GM21447 (cell line): ENCODE results near the gene CRHBP.
"Not testable (repeated sequence)": the region's sequence is repeated elsewhere in the genome, so short reads cannot be mapped to it uniquely, and the experiment has no call there.

Experiments
- ATAC-seq: cut with Tn5 transposase; IDR thresholded peaks from one replicate; pipeline ENCODE4 v1.9.1; 2021; ENCODE audit not compliant: unreplicated experiment

The CRHBP gene, protein sequence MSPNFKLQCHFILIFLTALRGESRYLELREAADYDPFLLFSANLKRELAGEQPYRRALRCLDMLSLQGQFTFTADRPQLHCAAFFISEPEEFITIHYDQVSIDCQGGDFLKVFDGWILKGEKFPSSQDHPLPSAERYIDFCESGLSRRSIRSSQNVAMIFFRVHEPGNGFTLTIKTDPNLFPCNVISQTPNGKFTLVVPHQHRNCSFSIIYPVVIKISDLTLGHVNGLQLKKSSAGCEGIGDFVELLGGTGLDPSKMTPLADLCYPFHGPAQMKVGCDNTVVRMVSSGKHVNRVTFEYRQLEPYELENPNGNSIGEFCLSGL

GRCh38 chr5:76952795-76953536 is at the start of gene CRHBP:
Gene CRHBP, plus strand, starts transcription at chr5:76953045. Its CDS starts 90 bp downstream, at chr5:76953135.
- ATAC-seq = no peak

DNA sequence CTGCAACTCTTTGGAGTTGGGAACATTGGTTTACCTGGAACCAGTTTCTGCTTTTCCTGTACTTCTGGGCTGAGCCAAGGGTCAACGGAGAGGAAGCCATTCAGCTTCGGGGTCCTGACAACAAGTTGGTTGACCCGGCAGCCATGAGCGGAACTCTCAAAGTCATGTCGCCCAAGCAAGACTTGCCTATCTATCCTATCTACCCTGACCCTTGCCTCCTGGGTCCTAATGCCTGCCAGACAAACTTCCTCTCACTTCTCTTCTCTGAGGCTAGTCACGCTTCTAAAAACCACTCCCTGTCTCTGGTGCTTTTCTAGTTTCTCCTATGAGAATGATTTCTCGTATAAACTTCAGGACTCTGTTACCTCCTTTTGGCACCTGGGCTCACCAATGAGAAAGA is 44.7 kb upstream of the CRHBP start:
- ATAC-seq = no peak

- ATAC-seq = not testable (repeated sequence)
Measured at GRCh38 chr5:76910344-76910933, 42.4 kb upstream of the CRHBP start.

- not testable (repeated sequence) for ATAC-seq
Measured at GRCh38 chr5:76914671-76915070, 38.2 kb upstream of the CRHBP start.

DNA sequence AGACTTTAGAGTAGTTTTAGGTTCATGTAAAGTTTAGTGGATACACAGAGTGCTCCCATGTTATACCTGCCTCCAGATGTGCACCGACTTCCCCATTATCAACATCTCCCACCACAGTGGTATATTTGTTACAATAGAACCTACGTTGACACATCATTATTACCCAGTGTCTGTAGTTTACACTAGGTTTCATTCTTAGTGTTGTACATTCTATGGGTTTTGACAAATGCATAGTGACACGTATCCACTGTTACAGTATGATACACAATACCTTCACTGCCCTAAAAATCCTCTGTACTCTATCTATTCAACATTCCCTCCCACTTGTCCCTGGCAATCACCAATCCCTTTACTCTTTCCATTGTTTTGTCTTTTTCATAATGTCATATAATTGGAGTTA is 34.3 kb upstream of the CRHBP start:
- no peak for ATAC-seq

DNA sequence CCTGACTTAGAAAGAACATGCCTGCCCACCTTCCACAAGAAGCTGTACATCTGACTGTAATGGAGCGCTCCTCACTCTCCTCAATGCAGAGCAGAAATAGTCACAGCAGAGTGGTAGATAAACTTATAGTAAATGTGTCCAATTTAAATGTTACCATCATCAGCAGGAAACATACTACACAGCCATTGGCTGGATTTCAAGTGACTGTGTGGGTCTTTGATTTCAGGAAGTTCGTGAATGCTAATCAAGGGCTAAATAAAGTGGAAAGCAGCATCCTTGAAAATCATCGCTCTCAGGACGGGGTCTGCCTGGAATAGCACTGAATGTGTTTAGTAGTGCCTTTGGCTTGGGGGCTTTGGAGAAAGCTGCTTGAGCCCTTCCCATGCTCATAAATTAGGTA is 32.4 kb upstream of the CRHBP start:
- no peak for ATAC-seq

DNA sequence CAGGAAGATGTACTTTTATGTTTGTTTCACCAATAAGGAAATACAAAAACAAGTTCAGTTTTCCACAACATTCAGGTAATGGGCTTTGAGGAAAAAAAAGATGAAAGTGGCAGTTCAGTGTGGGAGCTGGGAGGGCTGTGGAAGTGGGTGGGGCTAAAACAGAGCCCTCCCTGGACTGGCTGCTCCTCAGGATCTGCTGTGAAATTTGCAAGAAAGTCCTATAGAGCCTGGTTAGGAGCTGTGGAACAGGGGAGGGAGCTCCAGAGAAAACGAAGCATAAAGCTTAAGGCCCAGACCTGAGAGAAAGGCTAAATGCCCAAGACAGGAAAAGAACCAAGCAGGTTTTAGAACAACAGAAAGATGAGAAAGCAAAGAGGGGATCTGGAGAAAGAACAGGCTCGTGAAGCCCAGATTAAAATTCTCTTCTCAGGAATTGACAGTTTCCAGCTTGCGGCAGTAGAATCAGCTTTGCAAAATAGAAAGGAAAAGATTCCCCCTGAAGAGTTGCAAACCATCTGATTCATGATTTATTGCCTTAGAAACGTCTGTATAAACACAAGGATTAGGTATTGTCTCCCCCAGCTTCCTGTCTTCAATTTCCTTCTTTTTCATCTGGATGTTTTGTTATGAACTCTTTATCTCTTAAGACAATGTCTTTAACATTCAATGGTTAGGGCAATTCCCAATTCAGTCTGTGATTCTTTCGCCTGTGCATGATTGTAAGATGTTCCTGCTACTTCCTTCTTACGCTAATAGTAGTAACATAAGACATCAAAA is 26.3 kb upstream of the CRHBP start:
- no peak for ATAC-seq

DNA sequence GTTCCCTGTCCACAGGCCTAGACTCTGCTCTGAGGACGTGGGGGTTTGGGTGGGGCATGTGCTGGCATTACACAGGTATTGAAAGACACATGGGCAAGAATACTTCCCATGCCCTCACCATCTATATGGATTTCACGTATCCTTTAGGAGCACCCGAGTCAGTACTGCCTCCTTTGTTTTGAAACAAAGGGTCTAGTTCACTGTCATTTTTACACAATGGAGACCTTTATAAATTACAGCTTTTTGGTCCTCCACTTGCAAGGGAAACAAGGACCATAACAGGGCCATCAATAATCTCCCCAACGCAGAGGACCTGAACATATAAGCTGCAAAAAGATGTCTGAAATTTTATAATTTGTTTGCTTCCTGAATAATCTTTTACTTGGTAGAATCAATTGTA is 24.9 kb upstream of the CRHBP start:
- ATAC-seq = no peak

GRCh38 chr5:76930083-76930482 is 22.8 kb upstream of the CRHBP start:
- ATAC-seq = no peak

- ATAC-seq = no peak
Measured at GRCh38 chr5:76938177-76938576, 14.7 kb upstream of the CRHBP start.

DNA sequence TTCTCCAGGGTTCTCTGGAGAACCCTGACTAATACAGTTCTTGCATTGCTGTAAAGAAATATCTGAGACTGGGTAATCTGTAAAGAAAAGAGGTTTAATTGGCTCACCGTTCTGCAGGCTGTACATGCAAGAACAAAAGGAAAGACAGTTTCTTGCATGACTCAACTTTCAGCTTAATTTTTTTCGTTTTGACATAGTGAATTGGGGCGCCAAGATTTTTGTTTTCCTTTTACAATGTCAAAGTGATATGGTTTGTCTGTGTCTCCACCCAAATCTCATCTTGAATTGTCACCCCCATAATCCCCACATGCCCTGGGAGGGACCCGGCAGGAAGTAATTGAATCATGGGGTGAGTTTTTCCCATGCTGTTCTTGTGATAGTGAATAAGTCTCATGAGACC is 11.8 kb upstream of the CRHBP start:
- no peak for ATAC-seq

GRCh38 chr5:76941442-76941841 is 11.4 kb upstream of the CRHBP start:
- no peak for ATAC-seq

GRCh38 chr5:76942581-76942980 is 10.3 kb upstream of the CRHBP start:
- no peak for ATAC-seq

DNA sequence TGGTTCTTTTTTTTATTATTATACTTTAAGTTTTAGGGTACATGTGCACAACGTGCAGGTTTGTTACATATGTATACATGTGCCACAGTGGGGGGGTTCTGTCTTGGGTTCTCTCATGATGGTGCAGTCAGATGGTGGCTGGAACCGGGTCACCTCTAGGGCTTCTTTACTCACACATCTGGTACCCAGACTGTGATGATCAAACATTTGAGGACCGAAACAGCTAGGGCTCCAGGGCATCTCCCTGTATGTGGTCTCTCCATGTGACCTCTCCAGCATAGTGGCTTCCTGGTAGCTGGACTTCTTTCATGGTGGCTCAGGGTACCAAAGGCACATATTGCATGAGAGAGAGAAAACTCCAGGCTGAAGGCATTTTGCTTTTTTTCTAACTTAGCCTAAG is 9.8 kb upstream of the CRHBP start:
- ATAC-seq = no peak

- ATAC-seq = no peak
Measured at GRCh38 chr5:76944638-76945037, 8.2 kb upstream of the CRHBP start.

DNA sequence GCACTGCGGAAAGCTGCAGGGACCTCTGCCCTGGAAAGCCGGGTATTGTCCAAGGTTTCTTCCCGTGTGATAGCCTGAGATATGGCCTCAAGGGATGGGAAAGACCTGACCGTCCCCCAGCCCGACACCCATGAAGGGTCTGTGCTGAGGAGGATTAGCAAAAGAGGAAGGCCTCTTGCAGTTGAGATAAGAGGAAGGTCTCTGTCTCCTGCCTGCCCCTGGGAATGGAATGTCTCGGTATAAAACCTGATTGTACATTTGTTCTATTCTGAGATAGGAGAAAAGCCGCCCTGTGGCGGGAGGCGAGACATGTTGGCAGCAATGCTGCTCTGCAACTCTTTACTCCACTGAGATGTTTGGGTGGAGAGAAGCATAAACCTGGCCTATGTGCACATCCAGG is 7.6 kb upstream of the CRHBP start:
- not testable (repeated sequence) for ATAC-seq

DNA sequence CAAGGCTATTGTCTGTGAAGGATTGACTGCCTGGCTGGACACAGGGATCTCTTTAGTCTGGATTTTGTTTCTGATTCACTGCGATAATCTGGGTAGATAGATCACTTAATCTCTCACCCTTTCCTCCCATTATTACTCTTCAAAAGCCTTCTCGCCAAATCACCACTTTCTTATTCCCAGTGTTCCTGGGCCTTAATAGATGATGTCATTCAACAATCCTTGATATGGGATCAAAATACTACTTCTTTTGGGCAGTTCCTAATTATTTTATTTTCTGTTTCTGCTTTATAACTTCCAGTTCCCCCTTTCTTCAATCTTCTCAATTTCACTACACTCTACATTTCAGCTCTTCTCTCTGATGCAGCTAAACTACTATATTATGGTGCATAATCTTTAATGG is 6.8 kb upstream of the CRHBP start:
- no peak for ATAC-seq

- ATAC-seq = no peak
Measured at GRCh38 chr5:76947082-76947503, 5.8 kb upstream of the CRHBP start.

DNA sequence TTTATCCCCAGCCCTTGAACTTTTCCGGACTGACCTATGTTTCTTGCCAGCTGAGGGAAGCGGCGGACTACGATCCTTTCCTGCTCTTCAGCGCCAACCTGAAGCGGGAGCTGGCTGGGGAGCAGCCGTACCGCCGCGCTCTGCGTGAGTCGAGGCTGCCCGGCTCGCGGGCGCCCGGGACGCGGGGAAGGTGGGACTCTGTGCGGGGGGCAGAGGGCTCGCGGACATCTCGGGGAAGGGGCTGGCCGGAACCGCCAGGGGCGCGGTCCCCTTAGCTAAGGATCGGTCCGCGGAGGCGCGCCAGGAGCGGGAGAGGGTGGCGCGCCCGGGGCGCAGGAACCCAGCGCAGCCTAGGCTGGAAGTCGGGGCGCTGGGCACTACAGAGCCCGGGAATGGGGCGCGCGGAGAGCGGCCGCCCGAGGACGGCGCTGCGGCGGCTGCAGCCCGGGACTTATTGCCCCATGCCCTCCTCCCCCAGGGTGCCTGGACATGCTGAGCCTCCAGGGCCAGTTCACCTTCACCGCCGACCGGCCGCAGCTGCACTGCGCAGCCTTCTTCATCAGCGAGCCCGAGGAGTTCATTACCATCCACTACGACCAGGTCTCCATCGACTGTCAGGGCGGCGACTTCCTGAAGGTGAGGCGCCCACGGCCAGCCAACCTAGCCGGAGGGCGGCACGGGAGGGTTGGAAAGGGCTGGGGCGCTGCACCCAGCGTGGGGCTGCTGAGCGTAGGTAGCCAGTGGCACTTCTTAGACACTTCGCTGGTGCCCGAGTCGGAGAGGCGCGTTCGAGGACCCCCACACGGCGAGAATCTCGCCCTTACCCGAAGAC is 922 bp downstream of the CRHBP start:
- ATAC-seq = no peak

GRCh38 chr5:76954383-76954763 is 1.5 kb downstream of the CRHBP start:
- no peak for ATAC-seq

GRCh38 chr5:76956033-76956432 is 3.2 kb downstream of the CRHBP start:
- no peak for ATAC-seq
